Measurements from ENCODE around the gene C1orf232.

Gene C1orf232

GRCh38 chr1:26158271-26158907 is 10.4 kb downstream of the C1orf232 start:
- no peak for DNase-seq (ENCODE audit: low read depth in 2 of 3, low spot score in 2 of 3)

GRCh38 chr1:26156285-26157038 is 12.3 kb downstream of the C1orf232 start:
- no peak for DNase-seq (ENCODE audit: low read depth in 2 of 3, low spot score in 2 of 3)

DNA sequence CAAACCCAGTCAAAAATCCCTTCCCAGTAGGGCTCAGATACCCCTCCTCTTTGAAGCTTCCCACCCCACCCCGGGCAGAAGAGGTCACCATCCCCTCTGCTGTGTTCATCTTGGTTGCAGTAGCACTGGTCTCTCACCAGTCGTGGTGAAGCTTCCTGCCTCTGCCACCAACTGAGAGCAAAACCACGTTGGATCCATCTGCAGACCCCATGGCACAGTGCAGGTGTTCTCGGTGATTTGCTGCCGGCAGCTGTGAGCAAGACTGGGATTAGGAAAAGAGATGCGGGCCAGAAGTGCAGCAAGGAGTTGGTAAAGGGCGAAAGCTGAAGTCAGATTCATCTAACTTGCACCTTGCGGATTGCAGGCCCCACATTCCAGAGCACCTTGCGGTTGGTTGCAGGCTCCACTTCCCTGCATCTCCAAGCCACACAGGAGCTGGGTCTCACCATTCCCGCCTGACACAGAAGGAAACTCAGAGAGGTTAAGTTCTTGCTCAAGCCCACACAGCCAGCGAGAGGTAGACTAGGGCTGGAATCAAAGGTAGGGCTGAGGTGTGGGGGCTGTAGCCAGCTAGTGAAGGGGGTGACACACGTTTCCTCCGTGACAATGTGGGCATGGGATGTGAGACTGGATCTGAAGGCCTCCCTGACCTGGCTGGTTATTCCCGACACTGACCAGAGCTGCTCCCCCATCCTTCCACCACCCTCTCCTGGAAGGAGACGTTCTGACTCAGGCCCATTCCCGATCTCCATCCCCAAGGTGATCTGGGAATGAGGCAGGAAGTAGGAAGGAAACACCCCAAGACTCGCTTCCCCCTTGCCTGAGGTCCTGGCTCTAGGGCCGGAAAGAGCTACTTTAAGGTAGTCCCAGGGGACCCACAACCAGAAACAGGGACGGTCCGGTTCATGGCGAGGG is 13.1 kb downstream of the C1orf232 start:
- DNase-seq (ENCODE audit: low read depth in 2 of 3, low spot score in 2 of 3), result no peak

DNA sequence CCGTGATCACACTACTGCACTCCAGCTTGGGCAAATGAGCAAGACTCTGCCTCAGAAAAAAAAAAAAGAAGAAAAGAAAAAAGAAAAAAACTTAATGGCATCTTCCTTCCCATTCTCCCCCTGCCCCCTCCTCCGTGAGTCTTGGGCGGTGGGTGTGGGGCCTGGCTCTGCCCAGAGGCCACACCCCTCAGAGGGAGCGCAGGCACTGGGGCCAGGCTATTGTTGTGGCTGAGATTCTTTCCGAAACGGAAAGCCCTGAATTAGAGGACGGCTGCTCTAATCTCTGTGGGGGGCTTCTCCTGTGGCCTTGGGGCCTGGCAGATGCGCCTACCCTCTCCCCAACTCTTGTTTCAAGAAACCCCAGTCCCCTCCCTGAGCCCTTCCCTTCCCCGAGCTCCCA is 14.0 kb downstream of the C1orf232 start:
- no peak for DNase-seq (ENCODE audit: low read depth in 2 of 3, low spot score in 2 of 3)

DNA sequence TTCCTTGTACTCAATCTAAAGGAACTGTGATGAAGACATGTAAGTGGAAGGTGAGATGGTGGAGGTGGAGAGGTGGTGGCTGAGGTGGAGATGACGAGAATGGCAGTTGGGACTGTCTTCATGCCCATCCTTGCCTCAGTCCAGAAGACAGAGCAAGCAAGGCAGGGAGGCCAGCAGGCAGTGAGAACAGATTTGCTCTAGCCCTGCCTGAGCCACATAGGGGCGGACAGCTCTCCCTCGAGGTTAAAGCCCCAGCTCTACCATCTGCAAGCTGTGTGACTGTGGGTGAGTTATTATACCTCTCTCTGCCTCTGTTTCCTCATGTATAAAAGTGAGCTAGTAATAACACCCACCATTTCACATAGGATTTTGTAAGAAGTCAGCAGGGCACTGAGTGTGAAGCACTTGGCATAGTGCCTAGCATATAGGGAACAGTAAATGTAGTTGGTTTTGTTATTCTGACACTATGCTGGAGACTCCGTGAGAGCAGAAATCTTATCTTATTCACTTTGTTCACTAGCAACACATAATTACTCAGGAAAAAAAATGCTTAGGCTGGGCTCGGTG is 14.7 kb downstream of the C1orf232 start:
- no peak for DNase-seq (ENCODE audit: low read depth in 2 of 3, low spot score in 2 of 3)

GRCh38 chr1:26148887-26149286 is 19.9 kb downstream of the C1orf232 start:
- DNase-seq (ENCODE audit: low read depth in 2 of 3, low spot score in 2 of 3), result no peak

GRCh38 chr1:26145960-26146294 is 22.8 kb downstream of the C1orf232 start:
- no peak for DNase-seq (ENCODE audit: low read depth in 2 of 3, low spot score in 2 of 3)

- DNase-seq (ENCODE audit: low read depth in 2 of 3, low spot score in 2 of 3), result peak in 2 of 3 experiments; percentile 37 to 49
Measured at GRCh38 chr1:26145041-26145959, 23.5 kb downstream of the C1orf232 start.

DNA sequence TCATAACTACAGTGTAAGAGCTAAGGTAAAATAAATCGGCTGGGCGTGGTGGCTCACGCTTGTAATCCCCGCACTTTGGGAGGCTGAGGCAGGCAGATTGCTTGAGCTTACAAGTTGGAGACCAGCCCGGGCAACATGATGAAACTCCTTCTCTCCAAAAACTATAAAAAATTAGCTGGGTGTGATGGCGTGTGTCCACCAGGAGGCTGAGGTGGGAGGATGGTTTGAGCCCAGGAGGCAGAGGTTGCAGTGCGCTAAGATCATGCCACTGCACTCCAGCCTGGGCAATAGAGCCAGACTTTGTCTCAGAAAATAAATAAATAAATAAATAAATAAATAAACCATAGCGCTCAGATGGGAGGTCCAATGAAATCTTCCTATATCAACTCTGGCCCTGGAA is 26.6 kb downstream of the C1orf232 start:
- DNase-seq (ENCODE audit: low read depth in 2 of 3, low spot score in 2 of 3), result no peak

DNA sequence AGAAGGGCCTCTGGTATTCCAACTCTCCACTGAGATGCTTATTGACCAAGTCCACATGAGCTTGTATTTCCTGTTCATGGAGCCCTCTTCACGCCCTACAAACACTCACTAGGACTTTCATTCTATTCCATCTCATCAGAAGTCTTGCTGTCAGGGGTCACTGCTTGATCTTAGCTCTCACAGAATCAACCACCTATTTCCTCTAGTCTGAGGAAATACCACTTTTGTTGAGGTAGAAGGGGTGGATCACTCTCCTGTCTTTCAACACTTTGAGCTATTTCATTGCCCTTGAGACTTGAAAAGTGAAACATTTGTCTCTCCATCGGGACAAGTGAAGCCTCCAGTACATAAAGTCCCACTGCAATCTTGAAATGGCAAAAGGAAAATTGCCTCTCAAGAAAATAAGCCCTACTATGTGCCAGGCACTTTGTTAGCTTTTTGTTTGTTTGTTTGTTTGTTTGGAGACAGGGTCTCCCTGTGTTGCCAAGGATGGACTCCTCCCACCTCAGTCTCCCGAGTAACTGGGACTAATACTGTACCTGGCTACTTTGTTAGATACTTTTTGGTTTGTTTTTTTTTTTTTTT is 29.7 kb downstream of the C1orf232 start:
- DNase-seq (ENCODE audit: low read depth in 2 of 3, low spot score in 2 of 3), result no peak

DNA sequence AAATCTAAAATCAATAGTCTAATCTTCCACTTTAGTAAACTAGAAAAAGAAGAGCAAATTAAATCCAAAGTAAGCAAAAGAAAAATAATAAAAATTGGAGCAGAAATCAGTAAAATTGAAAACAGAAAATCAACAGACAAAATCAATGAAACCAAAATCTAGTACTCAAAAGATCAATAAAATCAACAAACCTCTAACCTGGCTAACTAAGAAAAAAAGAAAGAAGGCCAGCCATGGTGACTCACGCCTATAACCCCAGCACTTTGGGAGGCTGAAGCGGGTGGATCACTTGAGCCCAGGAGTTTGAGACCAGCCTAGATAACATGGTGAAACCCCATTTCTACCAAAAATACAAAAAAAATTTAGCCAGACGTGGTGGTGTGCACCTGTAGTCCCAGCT is 34.3 kb downstream of the C1orf232 start:
- DNase-seq (ENCODE audit: low read depth in 2 of 3, low spot score in 2 of 3), result no peak

DNA sequence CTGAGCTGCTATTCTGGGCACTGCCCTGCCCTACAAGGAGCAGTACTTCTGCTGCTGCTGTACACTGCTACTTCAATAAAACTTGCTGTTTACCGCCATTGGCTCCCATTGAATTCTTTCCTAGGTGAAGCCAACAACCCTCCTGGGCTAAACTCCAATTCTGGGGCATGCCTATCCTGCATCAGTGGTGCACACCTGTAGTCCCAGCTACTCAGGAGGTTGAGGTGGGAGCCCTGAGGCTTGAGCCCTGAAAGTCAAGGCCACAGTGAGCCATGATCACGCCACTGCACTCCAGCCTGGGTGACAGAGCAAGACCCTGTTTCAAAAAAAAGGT is 36.0 kb downstream of the C1orf232 start:
- no peak for DNase-seq (ENCODE audit: low read depth in 2 of 3, low spot score in 2 of 3)

GRCh38 chr1:26132128-26132833 is 36.5 kb downstream of the C1orf232 start:
- DNase-seq (ENCODE audit: low read depth in 2 of 3, low spot score in 2 of 3), result no peak

- DNase-seq (ENCODE audit: low read depth in 2 of 3, low spot score in 2 of 3), result no peak
Measured at GRCh38 chr1:26130695-26131094, 38.1 kb downstream of the C1orf232 start.

DNA sequence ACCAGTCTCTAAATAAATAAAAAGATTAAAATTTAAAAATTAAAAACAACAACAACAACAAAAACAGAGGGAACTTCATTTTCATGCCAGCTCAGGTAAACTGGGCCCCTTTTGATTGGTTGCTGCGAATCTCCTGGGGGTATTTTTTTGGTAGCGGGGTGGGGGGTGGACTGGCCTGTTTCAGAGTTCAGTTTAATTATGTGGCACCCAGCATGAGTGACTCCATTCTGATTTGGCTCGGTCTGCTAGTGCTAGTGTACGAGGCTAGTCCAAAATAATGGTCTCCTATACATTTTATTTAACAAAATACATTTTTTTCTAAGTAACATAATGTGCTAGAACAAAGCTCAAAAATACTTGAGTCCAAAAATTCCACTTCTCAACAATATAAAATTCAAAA is 39.0 kb downstream of the C1orf232 start:
- no peak for DNase-seq (ENCODE audit: low read depth in 2 of 3, low spot score in 2 of 3)

DNA sequence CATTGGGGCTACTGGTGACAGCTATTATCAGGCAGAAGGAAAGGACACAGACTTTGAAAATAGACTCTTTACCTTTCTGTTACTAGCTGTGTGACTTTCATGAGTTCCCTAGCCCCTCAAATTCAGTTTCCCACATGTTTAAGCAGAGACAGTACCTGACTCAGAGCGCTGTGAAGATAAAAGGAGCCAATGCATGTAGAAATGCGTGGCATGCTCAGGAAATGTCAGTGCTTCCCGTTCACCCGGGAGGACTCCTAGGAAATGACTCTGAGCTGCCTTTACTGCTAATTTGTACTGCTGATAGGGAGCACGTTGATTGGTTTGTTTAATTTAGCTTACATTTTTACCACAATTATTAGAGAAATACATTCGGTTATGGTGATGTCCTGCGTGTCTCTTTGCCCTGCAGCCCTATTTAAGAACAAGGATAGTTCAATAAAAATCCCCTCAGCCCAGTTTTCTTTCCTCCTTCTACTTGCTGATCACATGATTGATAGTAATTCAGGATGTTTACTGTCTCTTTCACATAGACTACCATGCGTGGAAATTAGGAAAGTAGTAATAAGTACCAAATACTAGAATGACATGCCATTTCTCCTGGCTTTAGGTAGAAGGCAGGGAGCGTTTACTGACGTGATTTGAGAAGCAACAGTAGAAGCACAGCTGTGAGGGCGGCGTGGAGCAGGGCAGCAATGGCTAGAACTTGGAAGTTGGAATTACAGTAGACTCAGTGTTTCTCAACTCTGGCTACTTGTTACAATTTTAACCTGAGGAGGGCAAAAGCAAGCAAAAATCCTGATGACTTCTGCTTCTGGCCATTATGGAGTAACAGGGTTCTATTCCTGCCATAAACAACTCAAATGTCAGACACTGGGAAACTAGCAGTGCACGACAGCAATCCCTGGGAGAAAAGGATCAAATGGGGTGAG is 41.3 kb downstream of the C1orf232 start:
- no peak for DNase-seq (ENCODE audit: low read depth in 2 of 3, low spot score in 2 of 3)

- DNase-seq (ENCODE audit: low read depth in 2 of 3, low spot score in 2 of 3), result no peak
Measured at GRCh38 chr1:26126321-26127084, 42.3 kb downstream of the C1orf232 start.

- DNase-seq (ENCODE audit: low read depth in 2 of 3, low spot score in 2 of 3), result no peak
Measured at GRCh38 chr1:26125946-26126320, 42.8 kb downstream of the C1orf232 start.

Measured in activated CD8-positive, alpha-beta memory T cell treated with anti-CD3 and anti-CD28 coated beads for 48 hours (primary cell).